ENCODE measurements around the gene FBXO15. TPM values are rescaled to one million over a fixed set of nuclear protein-coding genes. Genes with fewer than 3 reads are reported as not detected.

FBXO15 gene
- total and polyA plus RNA-seq, 2 of the 13 experiments (the other 11 are each of a cell fraction or from before 2014, with no cell fraction given): 0.09 to 0.12 TPM

DNA sequence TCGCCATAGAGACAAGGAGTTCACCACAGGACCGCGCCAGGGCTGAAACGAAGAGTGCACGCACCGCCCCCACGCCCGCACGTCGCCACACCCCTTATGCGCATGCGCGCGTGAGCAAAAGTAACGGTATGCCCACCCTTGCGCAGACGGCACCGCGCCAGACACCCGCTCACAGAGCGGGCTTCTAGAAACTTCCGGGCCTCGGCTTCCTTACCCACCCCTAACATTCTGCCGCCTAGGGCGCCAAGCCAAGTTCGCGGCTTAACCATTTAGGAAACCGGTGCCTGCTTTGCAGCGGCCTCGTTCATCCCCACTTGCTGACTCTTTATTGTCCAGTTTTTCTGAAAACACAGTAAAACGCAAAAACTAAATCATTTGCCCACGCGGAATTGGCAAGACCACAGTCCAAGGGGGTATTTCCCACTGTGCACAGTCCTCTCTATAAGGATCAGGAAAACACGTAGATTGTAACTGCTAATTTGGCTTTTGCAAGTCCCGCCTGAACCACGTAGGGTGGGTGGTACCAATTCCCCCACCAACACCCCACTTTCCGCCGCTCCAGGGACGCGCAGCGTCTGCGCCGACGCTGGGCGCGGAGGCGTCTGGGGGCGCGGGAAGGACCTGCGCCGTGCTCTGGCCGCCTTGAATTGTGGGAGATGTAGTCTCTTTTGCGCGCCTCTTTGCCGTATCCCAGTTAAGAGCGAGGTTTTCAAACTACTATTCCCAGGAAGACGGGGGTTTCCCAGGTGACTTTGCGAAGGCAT, at the start of gene FBXO15, which contains the start of gene TIMM21 (continued):
- no peak for TF ChIP-seq CBFB (CRISPR knock-in tag; IDR thresholded peaks at IDR 0.05)
- TF ChIP-seq, protein P1, sequence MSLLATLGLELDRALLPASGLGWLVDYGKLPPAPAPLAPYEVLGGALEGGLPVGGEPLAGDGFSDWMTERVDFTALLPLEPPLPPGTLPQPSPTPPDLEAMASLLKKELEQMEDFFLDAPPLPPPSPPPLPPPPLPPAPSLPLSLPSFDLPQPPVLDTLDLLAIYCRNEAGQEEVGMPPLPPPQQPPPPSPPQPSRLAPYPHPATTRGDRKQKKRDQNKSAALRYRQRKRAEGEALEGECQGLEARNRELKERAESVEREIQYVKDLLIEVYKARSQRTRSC (CRISPR knock-in tag; IDR thresholded peaks at IDR 0.05; ENCODE audit: low read depth): 0 out of 2 replicates have a peak, but pooled peaks have one; percentile 38
- no peak; the same call in 1 of the 2 replicates for TF ChIP-seq ZNF33A (CRISPR knock-in tag; IDR thresholded peaks at IDR 0.05; ENCODE audit: borderline replicate concordance)
- TF ChIP-seq PAXIP1 (CRISPR knock-in tag; conservative IDR thresholded peaks at IDR 0.05): peak; percentile 21; the same call in 1 of the 2 replicates
- TF ChIP-seq ZNF30 (CRISPR knock-in tag; IDR thresholded peaks at IDR 0.05): no peak
- no peak for TF ChIP-seq NONO (IDR thresholded peaks at IDR 0.05)
- peak; percentile 47; the same call in 1 of the 2 replicates for TF ChIP-seq NONO (CRISPR knock-in tag; conservative IDR thresholded peaks at IDR 0.05)
- peak; percentile 50; the same call in 1 of the 2 replicates for TF ChIP-seq DZIP1 (CRISPR knock-in tag; IDR thresholded peaks at IDR 0.05)
- TF ChIP-seq SOX5 (CRISPR knock-in tag; IDR thresholded peaks at IDR 0.05; ENCODE audit: borderline replicate concordance): no peak; the same call in 1 of the 2 replicates
- TF ChIP-seq STAT6 (CRISPR knock-in tag; IDR thresholded peaks at IDR 0.05; ENCODE audit: borderline replicate concordance): no peak
- TF ChIP-seq, protein P2, sequence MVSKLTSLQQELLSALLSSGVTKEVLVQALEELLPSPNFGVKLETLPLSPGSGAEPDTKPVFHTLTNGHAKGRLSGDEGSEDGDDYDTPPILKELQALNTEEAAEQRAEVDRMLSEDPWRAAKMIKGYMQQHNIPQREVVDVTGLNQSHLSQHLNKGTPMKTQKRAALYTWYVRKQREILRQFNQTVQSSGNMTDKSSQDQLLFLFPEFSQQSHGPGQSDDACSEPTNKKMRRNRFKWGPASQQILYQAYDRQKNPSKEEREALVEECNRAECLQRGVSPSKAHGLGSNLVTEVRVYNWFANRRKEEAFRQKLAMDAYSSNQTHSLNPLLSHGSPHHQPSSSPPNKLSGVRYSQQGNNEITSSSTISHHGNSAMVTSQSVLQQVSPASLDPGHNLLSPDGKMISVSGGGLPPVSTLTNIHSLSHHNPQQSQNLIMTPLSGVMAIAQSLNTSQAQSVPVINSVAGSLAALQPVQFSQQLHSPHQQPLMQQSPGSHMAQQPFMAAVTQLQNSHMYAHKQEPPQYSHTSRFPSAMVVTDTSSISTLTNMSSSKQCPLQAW (CRISPR knock-in tag; IDR thresholded peaks at IDR 0.05): peak; percentile 51; the same call in 1 of the 2 replicates
- TF ChIP-seq KMT2A (CRISPR knock-in tag; IDR thresholded peaks at IDR 0.05): peak; percentile 69; the same call in 1 of the 2 replicates
- TF ChIP-seq THRA (CRISPR knock-in tag; IDR thresholded peaks at IDR 0.05; ENCODE audit: borderline replicate concordance): 0 out of 2 replicates have a peak, but pooled peaks have one; percentile 46
- TF ChIP-seq SNAPC2 (CRISPR knock-in tag; IDR thresholded peaks at IDR 0.05): no peak
- TF ChIP-seq SUZ12 (IDR thresholded peaks at IDR 0.05; ENCODE audit: low read depth, low read length): peak; percentile 97
